ENCODE data around the gene UNC93A. TPM values are rescaled to one million over a fixed set of nuclear protein-coding genes. Genes with fewer than 3 reads are reported as not detected.

Gene UNC93A
- total RNA-seq, 3 donors from 2014 or later = not detected

DNA sequence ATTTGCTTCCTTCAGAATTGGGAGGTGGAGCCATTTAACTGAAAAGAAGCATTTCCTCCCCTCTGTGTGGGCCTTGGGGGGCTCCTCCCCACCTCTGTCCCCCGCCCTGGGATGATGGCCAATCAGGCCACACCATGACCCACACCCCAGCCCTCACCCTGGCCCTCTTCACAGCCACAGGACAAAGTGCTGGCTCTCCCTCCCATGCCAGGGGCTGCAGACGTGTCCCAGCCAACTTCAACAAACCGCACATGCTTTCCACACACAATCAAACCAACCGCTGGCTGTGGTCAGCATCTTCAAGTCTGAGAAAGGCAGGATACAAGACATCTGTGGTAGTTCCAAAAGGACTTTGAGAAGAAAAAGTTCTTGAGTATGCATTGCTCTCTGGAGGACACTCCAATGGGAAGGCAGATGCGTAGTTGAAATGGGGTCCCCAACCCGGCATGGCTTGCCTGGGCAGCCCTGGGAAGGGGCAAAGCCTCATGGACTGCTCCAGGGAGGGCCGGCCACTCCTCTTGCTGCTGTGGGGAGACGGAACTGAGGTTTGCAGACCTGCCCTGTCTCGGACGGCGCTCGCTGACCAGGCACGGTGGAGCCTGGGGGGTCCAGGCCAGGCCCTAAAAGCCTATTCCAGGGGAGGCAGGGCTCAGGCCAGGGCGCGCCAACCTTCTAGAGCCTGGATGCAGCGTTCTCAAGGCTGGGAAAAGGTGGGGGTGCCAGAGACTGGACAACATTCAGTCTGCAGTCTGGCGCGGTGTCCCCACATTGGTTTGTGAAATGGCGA is 45.9 kb downstream of the UNC93A start:
- no peaks in the 10 kb centered on the region for H3K4me1 ChIP-seq
- no peaks in the 10 kb centered on the region for H3K9me3 ChIP-seq
- no peaks in the 10 kb centered on the region for H3K27me3 ChIP-seq
- no peak for DNase-seq (ENCODE audit: low spot score in 2 of 2)
- no peak overlapping the region for H3K27ac ChIP-seq
- H3K4me3 ChIP-seq = no peak overlapping the region
- no peaks in the 10 kb centered on the region for H3K36me3 ChIP-seq
- intact Hi-C loops (cut with DNase I; ENCODE audit: low total_unique reads) = no loop called here
- no peak for TF ChIP-seq CTCF (IDR thresholded peaks at IDR 0.05)
- no peak for TF ChIP-seq POLR2A (IDR thresholded peaks at IDR 0.05)
- no peak for TF ChIP-seq POLR2AphosphoS5 (IDR thresholded peaks at IDR 0.05)

DNA sequence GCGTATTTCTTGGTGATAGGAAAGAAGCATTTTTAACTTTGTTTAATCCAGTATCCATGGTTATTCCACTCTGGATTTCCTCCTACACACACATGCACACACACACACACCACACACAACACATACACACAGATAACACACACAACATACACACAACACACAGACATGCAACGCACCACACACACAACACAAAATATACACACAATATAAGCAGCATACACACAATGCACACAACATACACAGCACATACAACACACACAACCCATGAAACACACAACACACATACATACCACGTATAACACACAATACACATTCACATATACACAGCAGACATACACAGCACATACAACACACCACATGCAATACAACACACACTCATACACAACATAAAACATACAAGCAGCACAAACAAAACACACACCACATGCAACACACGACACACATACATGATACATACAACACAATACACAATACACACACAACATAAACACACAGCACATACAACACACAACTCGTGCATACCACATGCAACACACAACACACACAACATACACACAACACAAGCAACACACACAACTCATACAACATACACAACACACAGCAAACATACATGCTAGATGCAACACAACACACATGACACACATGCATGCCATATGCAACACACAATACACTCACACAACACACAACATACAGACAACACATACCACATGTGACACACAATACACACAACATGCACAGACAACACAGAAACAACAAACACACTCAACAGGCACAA is 46.7 kb downstream of the UNC93A start:
- intact Hi-C loops (cut with DNase I; ENCODE audit: low total_unique reads) = no loop called here
- no peak for DNase-seq (ENCODE audit: low spot score in 2 of 2)
- Histone ChIP-seq H3K27me3 (no peaks in the 10 kb centered on the region), H3K27ac (no peak overlapping the region), H3K36me3 (no peaks in the 10 kb centered on the region), H3K4me1 (no peaks in the 10 kb centered on the region), H3K9me3 (no peaks in the 10 kb centered on the region), H3K4me3 (no peak overlapping the region)
- TF ChIP-seq CTCF (IDR thresholded peaks at IDR 0.05) (no peak), POLR2AphosphoS5 (IDR thresholded peaks at IDR 0.05) (no peak), POLR2A (IDR thresholded peaks at IDR 0.05) (no peak)

- Histone ChIP-seq H3K36me3 (no peaks in the 10 kb centered on the region), H3K27ac (no peak overlapping the region), H3K9me3 (no peaks in the 10 kb centered on the region), H3K27me3 (peaks cover 0 to 4% of the 10 kb centered on the region in 2 donors), H3K4me3 (no peak overlapping the region), H3K4me1 (no peaks in the 10 kb centered on the region)
- intact Hi-C loops (cut with DNase I; ENCODE audit: low total_unique reads) = no loop called here
- DNase-seq (ENCODE audit: low spot score in 2 of 2) = no peak
- TF ChIP-seq CTCF (IDR thresholded peaks at IDR 0.05) (no peak), POLR2A (IDR thresholded peaks at IDR 0.05) (no peak), POLR2AphosphoS5 (IDR thresholded peaks at IDR 0.05) (no peak)
Measured at GRCh38 chr6:167338541-167339117, 47.5 kb downstream of the UNC93A start.

DNA sequence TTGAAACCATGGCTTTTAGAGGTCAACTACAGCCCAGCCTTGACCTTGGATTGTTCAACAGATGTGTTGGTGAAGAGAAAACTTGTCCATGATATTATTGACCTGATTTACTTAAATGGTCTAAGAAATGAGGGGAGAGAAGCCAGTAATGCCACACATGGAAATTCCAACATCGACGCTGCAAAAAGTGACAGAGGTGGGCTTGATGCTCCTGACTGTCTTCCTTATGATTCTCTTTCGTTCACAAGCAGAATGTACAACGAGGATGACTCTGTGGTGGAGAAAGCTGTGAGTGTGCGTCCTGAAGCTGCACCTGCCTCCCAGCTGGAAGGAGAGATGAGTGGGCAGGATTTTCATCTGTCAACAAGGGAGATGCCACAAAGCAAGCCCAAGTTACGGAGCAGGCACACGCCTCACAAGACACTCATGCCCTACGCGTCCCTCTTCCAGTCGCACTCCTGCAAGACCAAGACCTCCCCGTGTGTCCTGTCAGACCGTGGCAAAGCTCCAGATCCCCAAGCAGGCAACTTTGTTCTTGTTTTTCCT is 50.0 kb downstream of the UNC93A start:
- H3K9me3 ChIP-seq = no peaks in the 10 kb centered on the region
- H3K4me3 ChIP-seq = no peak overlapping the region
- H3K36me3 ChIP-seq = no peaks in the 10 kb centered on the region
- no peaks in the 10 kb centered on the region for H3K4me1 ChIP-seq
- intact Hi-C loops (cut with DNase I; ENCODE audit: low total_unique reads) = no loop called here
- peaks cover 0 to 4% of the 10 kb centered on the region in 2 donors for H3K27me3 ChIP-seq
- DNase-seq (ENCODE audit: low spot score in 2 of 2) = no peak
- H3K27ac ChIP-seq = no peak overlapping the region
- no peak for TF ChIP-seq CTCF (IDR thresholded peaks at IDR 0.05)
- no peak for TF ChIP-seq POLR2A (IDR thresholded peaks at IDR 0.05)
- no peak for TF ChIP-seq POLR2AphosphoS5 (IDR thresholded peaks at IDR 0.05)

Data from breast epithelium (tissue), 4 donors.